AG09319 (cell line): ENCODE data around the gene PGP.

ENCODE experiments used
- DNase-seq: peaks from one replicate; pipeline ENCODE4 v3.0.0-alpha.2; 2010; ENCODE audit warnings: low read depth; ENCODE audit errors: extremely low read depth
- TF ChIP-seq, protein P1 (sequence below): IDR thresholded peaks from 2 replicates; pipeline ENCODE4 v1.5.1; 2011; ENCODE audit warnings: low read depth, mild to moderate bottlenecking, inconsistent platforms, low read length, moderate library complexity

The PGP gene

GRCh38 chr16:2236337-2237101 lies 21.9 kb upstream of the PGP start, which contains the start of gene DNASE1L2:
TSS of gene DNASE1L2 (plus strand) at chr16:2236444. CDS start at chr16:2236817, 373 bp downstream.
- TF ChIP-seq, protein P1, sequence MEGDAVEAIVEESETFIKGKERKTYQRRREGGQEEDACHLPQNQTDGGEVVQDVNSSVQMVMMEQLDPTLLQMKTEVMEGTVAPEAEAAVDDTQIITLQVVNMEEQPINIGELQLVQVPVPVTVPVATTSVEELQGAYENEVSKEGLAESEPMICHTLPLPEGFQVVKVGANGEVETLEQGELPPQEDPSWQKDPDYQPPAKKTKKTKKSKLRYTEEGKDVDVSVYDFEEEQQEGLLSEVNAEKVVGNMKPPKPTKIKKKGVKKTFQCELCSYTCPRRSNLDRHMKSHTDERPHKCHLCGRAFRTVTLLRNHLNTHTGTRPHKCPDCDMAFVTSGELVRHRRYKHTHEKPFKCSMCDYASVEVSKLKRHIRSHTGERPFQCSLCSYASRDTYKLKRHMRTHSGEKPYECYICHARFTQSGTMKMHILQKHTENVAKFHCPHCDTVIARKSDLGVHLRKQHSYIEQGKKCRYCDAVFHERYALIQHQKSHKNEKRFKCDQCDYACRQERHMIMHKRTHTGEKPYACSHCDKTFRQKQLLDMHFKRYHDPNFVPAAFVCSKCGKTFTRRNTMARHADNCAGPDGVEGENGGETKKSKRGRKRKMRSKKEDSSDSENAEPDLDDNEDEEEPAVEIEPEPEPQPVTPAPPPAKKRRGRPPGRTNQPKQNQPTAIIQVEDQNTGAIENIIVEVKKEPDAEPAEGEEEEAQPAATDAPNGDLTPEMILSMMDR, result no peak; the same call in 1 of the 2 replicates
- no peak for DNase-seq

DNA sequence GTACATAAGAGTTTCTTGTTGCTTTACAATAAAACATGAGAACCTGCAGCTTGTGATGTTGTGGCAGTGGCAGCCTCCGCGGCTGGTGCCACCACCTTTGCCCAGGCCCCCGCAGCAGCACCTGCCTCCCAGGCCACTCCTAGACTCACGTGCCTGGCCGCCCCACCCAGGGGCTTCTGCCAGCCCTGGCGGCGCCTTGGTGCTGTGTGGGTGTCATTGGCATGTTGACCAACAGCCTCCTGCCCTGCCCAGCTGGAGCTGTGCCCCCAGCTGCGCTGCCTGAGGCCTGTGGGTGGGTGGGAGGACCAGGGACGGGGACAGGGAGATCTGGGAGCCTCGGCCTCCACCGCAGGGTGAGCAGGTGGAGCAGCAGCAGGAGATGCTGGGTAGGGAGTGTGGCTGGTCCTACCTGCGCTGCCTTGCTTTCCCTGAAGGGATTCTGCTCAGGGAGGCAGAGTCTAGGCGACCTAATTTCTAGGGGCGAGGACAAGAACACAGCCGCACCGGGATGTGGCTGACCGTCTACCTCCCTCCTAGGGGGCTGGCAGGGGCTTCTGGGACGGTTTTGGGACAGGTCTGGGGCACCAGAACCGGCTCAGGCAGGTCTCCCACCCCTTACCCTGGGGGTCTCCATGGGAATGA lies 21.2 kb upstream of the PGP start:
- DNase-seq, result no peak
- TF ChIP-seq, protein P1, result no peak

DNA sequence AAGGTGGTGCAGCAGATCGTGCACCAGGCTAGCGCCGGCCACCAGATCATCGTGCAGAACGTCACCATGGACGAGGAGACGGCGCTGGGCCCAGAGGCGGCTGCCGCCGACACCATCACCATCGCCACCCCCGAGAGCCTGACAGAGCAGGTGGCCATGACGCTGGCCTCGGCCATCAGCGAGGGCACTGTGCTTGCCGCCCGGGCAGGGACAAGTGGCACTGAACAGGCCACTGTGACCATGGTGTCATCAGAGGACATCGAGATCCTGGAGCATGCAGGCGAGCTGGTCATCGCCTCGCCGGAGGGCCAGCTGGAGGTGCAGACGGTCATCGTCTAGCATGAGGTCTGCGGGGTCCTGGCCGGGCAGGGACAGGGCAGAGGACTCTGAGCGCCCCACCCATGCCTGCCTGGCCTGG lies 20.6 kb upstream of the PGP start:
- TF ChIP-seq, protein P1, result no peak
- no peak for DNase-seq

GRCh38 chr16:2234813-2235170 lies 20.2 kb upstream of the PGP start:
- TF ChIP-seq, protein P1, result no peak
- DNase-seq, result no peak

- no peak for DNase-seq
- TF ChIP-seq, protein P1, result no peak
Measured at GRCh38 chr16:2233872-2234812, 19.5 kb upstream of the PGP start.

- DNase-seq, result no peak
- TF ChIP-seq, protein P1, result no peak
Measured at GRCh38 chr16:2233046-2233775, 18.6 kb upstream of the PGP start.
